CD8-positive, alpha-beta memory T cell (primary cell): ENCODE measurements around the gene TEX13C. TPM values are rescaled to one million over a fixed set of nuclear protein-coding genes. Genes with fewer than 3 reads are reported as not detected.
"Not testable (repeated sequence)": the region's sequence is repeated elsewhere in the genome, so short reads cannot be mapped to it uniquely, and the experiment has no call there.

Experiments used
- CTCF ChIA-PET: fragments of 350-600 bp; sonication (Branson Sonifier 250); formaldehyde crosslinking; loops from one replicate; lab custom pipeline; 2021; ENCODE audit warnings: antibody characterized with exemption; lab: Charles Lee
- POLR2A ChIA-PET: fragments of 350-600 bp; sonication (Branson Sonifier 250); formaldehyde crosslinking; loops from one replicate; lab custom pipeline; 2021; ENCODE audit warnings: antibody characterized with exemption; lab: Charles Lee
- DNase-seq, 5 donors: peaks; one replicate each; pipeline versions ENCODE4 v3.0.0 to v3.0.0-alpha.2; 2020 to 2022; ENCODE audit warnings: mixed read lengths in 1 of 5
- H3K27ac ChIP-seq: one replicate; pipeline ENCODE4 v1.7.0; 2013; ENCODE audit warnings: low read depth, mild to moderate bottlenecking, low read length, moderate library complexity
- H3K27me3 ChIP-seq: 2 replicates; pipeline ENCODE4 v1.7.0; 2013; ENCODE audit warnings: low read length, mild to moderate bottlenecking; ENCODE audit not compliant: insufficient read depth, poor library complexity, severe bottlenecking
- H3K36me3 ChIP-seq: 2 replicates; pipeline ENCODE4 v1.7.0; 2013; ENCODE audit warnings: mild to moderate bottlenecking, low read length, moderate library complexity; ENCODE audit not compliant: insufficient read depth
- H3K4me1 ChIP-seq: 2 replicates; pipeline ENCODE4 v1.7.0; 2013; ENCODE audit warnings: mild to moderate bottlenecking, low read length, moderate library complexity; ENCODE audit not compliant: insufficient read depth
- H3K4me3 ChIP-seq: 2 replicates; pipeline ENCODE4 v1.7.0; 2013; ENCODE audit warnings: mild to moderate bottlenecking, low read length
- H3K9me3 ChIP-seq: 2 replicates; pipeline ENCODE4 v1.7.0; 2013; ENCODE audit warnings: mild to moderate bottlenecking, low read length
- H3K27ac Mint-ChIP-seq, 8 donors: one replicate each; pipeline ENCODE4 v1.8.0; 2020 to 2021; ENCODE audit warnings: mixed read lengths in 8 of 8, mild to moderate bottlenecking in 6 of 8, inconsistent platforms in 3 of 8, moderate library complexity in 3 of 8
- H3K27me3 Mint-ChIP-seq, 2 donors: one replicate each; pipeline ENCODE4 v1.8.0; 2020 to 2021; ENCODE audit warnings: mixed read lengths in 2 of 2, mild to moderate bottlenecking in 1 of 2, moderate library complexity in 1 of 2
- H3K36me3 Mint-ChIP-seq, 3 donors: one replicate each; pipeline ENCODE4 v1.8.0; 2020 to 2021; ENCODE audit warnings: mixed read lengths in 3 of 3, inconsistent platforms in 1 of 3, mild to moderate bottlenecking in 1 of 3
- H3K4me1 Mint-ChIP-seq, 3 donors: one replicate each; pipeline ENCODE4 v1.8.0; 2020 to 2021; ENCODE audit warnings: mixed read lengths in 3 of 3, inconsistent platforms in 1 of 3, mild to moderate bottlenecking in 1 of 3
- H3K4me3 Mint-ChIP-seq, 7 donors: one replicate each; pipeline ENCODE4 v1.8.0; 2020 to 2021; ENCODE audit warnings: mixed read lengths in 7 of 7, mild to moderate bottlenecking in 6 of 7, moderate library complexity in 4 of 7, inconsistent platforms in 2 of 7
- H3K9me3 Mint-ChIP-seq, 5 donors: one replicate each; pipeline ENCODE4 v1.8.0; 2020 to 2022; ENCODE audit warnings: mixed read lengths in 5 of 5, mild to moderate bottlenecking in 3 of 5, moderate library complexity in 2 of 5, inconsistent platforms in 1 of 5
- polyA plus RNA-seq: library from polyadenylated mRNA; unstranded; fragments of 300-500 nt; fragmentation: Illumina TruSeq; gene quantifications from one replicate; pipeline ENCODE4 v1.2.3, GENCODE V29; 2021
- total RNA-seq, 2 experiments: library from RNA; stranded (reverse); gene quantifications; one replicate each; pipeline ENCODE4 v1.2.3, GENCODE V29; 2021

TEX13C gene
- total and polyA plus RNA-seq, 3 experiments from 2014 or later = not detected

DNA sequence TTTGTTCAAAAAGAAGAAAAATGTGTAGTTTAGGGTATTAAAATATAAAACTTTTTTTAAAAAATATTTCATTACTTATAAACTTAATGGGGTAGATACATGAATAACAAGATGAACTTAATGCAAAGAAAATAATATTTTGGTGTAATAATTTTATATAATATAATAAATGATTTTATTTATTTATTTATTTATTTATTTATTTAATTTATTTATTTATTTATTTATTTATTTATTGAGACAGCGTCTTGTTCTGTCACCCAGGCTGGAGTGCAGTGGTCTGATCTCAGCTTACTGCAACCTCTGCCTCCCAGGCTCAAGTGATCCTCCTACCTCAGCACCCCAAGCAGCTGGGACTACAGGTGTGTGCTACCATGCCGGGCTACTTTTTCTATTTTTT, 20.8 kb upstream of the TEX13C start:
- no peaks in the 10 kb centered on the region for H3K9me3 Mint-ChIP-seq
- no peaks in the 10 kb centered on the region for H3K36me3 ChIP-seq
- no peaks in the 10 kb centered on the region for H3K4me1 ChIP-seq
- H3K4me1 Mint-ChIP-seq = peaks cover 14 to 17% (median 17%) of the 10 kb centered on the region in 3 donors
- CTCF ChIA-PET = no interaction called here
- H3K27me3 ChIP-seq = no peaks in the 10 kb centered on the region
- no peak overlapping the region for H3K27ac ChIP-seq
- DNase-seq = no peak
- H3K4me3 ChIP-seq = no peak overlapping the region
- H3K36me3 Mint-ChIP-seq = no peaks in the 10 kb centered on the region
- POLR2A ChIA-PET = no interaction called here
- H3K9me3 ChIP-seq = no peaks in the 10 kb centered on the region
- H3K27ac Mint-ChIP-seq = no peak overlapping the region
- H3K27me3 Mint-ChIP-seq = no peaks in the 10 kb centered on the region
- H3K4me3 Mint-ChIP-seq = no peak overlapping the region

GRCh38 chrX:125306335-125306866, 13.3 kb upstream of the TEX13C start:
- H3K9me3 ChIP-seq = no peaks in the 10 kb centered on the region
- no peak overlapping the region for H3K27ac ChIP-seq
- no peaks in the 10 kb centered on the region for H3K36me3 ChIP-seq
- Mint-ChIP-seq H3K4me3 (no peak overlapping the region), H3K9me3 (no peaks in the 10 kb centered on the region), H3K36me3 (no peaks in the 10 kb centered on the region), H3K27ac (no peak overlapping the region), H3K4me1 (no peaks in the 10 kb centered on the region), H3K27me3 (peaks cover 0 to 4% of the 10 kb centered on the region in 2 donors)
- POLR2A ChIA-PET = no interaction called here
- no peak overlapping the region for H3K4me3 ChIP-seq
- H3K27me3 ChIP-seq = no peaks in the 10 kb centered on the region
- DNase-seq = no peak
- CTCF ChIA-PET = no interaction called here
- no peaks in the 10 kb centered on the region for H3K4me1 ChIP-seq

DNA sequence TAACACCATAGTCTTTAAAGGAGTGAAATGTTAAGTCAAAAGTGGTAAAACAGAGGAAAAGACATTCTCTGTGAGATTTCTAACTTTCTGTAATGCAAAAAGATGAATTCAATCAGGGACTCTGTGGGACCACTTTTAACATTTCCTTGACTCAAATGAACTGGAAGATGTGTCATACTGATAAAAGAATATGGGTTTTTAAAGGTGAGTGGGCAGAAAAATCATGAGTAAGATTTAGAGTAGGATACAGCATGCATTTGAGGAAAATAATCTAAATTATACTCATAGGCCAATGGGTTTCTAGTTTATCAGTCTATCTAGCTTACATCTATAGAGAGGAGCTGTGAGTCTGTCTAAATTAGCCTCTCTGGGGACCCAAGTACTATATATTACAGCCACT, 11.0 kb upstream of the TEX13C start:
- no peak overlapping the region for H3K4me3 Mint-ChIP-seq
- H3K9me3 Mint-ChIP-seq = no peaks in the 10 kb centered on the region
- Histone ChIP-seq H3K27ac (no peak overlapping the region), H3K4me3 (no peak overlapping the region), H3K36me3 (no peaks in the 10 kb centered on the region), H3K27me3 (no peaks in the 10 kb centered on the region), H3K9me3 (no peaks in the 10 kb centered on the region), H3K4me1 (no peaks in the 10 kb centered on the region)
- DNase-seq = no peak
- ChIA-PET CTCF (no interaction called here), POLR2A (no interaction called here)
- H3K36me3 Mint-ChIP-seq = no peaks in the 10 kb centered on the region
- H3K4me1 Mint-ChIP-seq = no peaks in the 10 kb centered on the region
- peaks cover 0 to 4% of the 10 kb centered on the region in 2 donors for H3K27me3 Mint-ChIP-seq
- no peak overlapping the region for H3K27ac Mint-ChIP-seq

GRCh38 chrX:125319166-125319565, 505 bp upstream of the TEX13C start:
- H3K4me3 ChIP-seq, H3K9me3 ChIP-seq, H3K27me3 Mint-ChIP-seq, H3K4me1 Mint-ChIP-seq, POLR2A ChIA-PET, H3K4me3 Mint-ChIP-seq, H3K36me3 ChIP-seq, H3K27ac ChIP-seq, H3K36me3 Mint-ChIP-seq, CTCF ChIA-PET, H3K27me3 ChIP-seq, DNase-seq, H3K4me1 ChIP-seq, H3K9me3 Mint-ChIP-seq, H3K27ac Mint-ChIP-seq: not testable (repeated sequence)

- Histone ChIP-seq H3K36me3 (no peaks in the 10 kb centered on the region), H3K4me3 (no peak overlapping the region), H3K27me3 (no peaks in the 10 kb centered on the region), H3K9me3 (no peaks in the 10 kb centered on the region), H3K27ac (no peak overlapping the region), H3K4me1 (no peaks in the 10 kb centered on the region)
- Mint-ChIP-seq H3K9me3 (no peaks in the 10 kb centered on the region), H3K4me3 (no peak overlapping the region), H3K27me3 (peaks cover 0 to 4% of the 10 kb centered on the region in 2 donors), H3K27ac (no peak overlapping the region), H3K4me1 (no peaks in the 10 kb centered on the region), H3K36me3 (no peaks in the 10 kb centered on the region)
- CTCF ChIA-PET = no interaction called here
- DNase-seq = no peak
- POLR2A ChIA-PET = no interaction called here
Measured at GRCh38 chrX:125322431-125322830, 2.8 kb downstream of the TEX13C start.

DNA sequence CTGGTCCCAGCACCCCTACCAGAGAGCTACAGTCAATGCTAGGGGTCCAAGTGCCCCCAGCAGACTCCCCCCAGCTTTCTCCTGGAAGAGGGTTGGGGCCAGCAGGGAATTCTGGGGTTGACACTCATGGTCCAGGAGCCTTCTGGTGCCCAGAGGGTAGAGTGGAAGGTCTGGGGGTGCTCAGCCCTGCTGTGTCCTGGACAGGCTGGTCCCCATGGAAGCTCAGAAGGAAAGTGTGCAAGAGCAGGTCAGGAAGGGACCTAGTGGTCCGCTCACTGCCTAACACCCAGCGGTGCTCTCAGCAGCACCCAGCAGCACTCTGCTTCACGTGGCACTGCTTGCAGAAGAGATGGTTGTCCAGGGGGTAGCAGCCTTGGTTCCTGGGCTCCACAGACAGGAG, 6.9 kb downstream of the TEX13C start:
- Mint-ChIP-seq H3K4me3 (no peak overlapping the region), H3K9me3 (no peaks in the 10 kb centered on the region), H3K4me1 (no peaks in the 10 kb centered on the region), H3K27ac (no peak overlapping the region), H3K27me3 (peaks cover 0 to 6% of the 10 kb centered on the region in 2 donors), H3K36me3 (no peaks in the 10 kb centered on the region)
- ChIA-PET POLR2A (no interaction called here), CTCF (no interaction called here)
- no peak overlapping the region for H3K4me3 ChIP-seq
- H3K9me3 ChIP-seq = no peaks in the 10 kb centered on the region
- no peak for DNase-seq
- no peaks in the 10 kb centered on the region for H3K27me3 ChIP-seq
- H3K4me1 ChIP-seq = no peaks in the 10 kb centered on the region
- H3K36me3 ChIP-seq = no peaks in the 10 kb centered on the region
- no peak overlapping the region for H3K27ac ChIP-seq

GRCh38 chrX:125327891-125328290, 8.2 kb downstream of the TEX13C start:
- Mint-ChIP-seq H3K27ac (no peak overlapping the region), H3K4me1 (no peaks in the 10 kb centered on the region), H3K4me3 (no peak overlapping the region), H3K9me3 (no peaks in the 10 kb centered on the region), H3K27me3 (peaks cover 0 to 2% of the 10 kb centered on the region in 2 donors), H3K36me3 (no peaks in the 10 kb centered on the region)
- Histone ChIP-seq H3K4me3 (no peak overlapping the region), H3K9me3 (no peaks in the 10 kb centered on the region), H3K4me1 (no peaks in the 10 kb centered on the region), H3K27me3 (no peaks in the 10 kb centered on the region), H3K36me3 (no peaks in the 10 kb centered on the region), H3K27ac (no peak overlapping the region)
- no peak for DNase-seq
- ChIA-PET POLR2A (no interaction called here), CTCF (no interaction called here)

GRCh38 chrX:125333583-125333982, 13.9 kb downstream of the TEX13C start:
- Histone ChIP-seq H3K9me3 (no peaks in the 10 kb centered on the region), H3K27me3 (no peaks in the 10 kb centered on the region), H3K27ac (no peak overlapping the region), H3K4me1 (no peaks in the 10 kb centered on the region), H3K36me3 (no peaks in the 10 kb centered on the region), H3K4me3 (no peak overlapping the region)
- Mint-ChIP-seq H3K4me1 (no peaks in the 10 kb centered on the region), H3K4me3 (no peak overlapping the region), H3K9me3 (no peaks in the 10 kb centered on the region), H3K27me3 (no peaks in the 10 kb centered on the region), H3K27ac (no peak overlapping the region), H3K36me3 (no peaks in the 10 kb centered on the region)
- ChIA-PET POLR2A (no interaction called here), CTCF (no interaction called here)
- no peak for DNase-seq

DNA sequence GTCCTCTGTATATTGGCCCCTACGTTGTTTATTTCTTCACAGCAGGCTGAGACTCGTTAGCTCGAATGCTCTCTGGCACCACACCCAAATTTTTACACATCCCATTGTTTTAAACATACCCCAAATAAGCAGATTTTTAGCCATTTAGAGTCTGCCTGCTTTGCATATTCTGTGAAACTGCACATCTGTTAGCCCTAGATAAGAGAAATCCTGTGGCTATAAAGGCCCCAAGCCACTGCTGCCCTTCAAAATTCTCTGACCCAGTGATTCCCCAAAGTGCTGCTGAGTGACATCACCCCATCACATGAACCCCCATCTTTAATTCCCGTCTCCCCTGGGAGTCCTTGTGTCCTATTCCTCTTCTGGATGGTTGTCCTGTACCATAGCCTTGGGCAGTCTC, 20.8 kb downstream of the TEX13C start:
- no peaks in the 10 kb centered on the region for H3K36me3 ChIP-seq
- no peaks in the 10 kb centered on the region for H3K27me3 ChIP-seq
- Mint-ChIP-seq H3K9me3 (no peaks in the 10 kb centered on the region), H3K4me1 (no peaks in the 10 kb centered on the region), H3K36me3 (no peaks in the 10 kb centered on the region), H3K4me3 (no peak overlapping the region), H3K27me3 (peaks cover 3 to 5% of the 10 kb centered on the region in 2 donors), H3K27ac (no peak overlapping the region)
- no peak overlapping the region for H3K4me3 ChIP-seq
- no peak for DNase-seq
- no peak overlapping the region for H3K27ac ChIP-seq
- ChIA-PET CTCF (no interaction called here), POLR2A (no interaction called here)
- H3K4me1 ChIP-seq = no peaks in the 10 kb centered on the region
- H3K9me3 ChIP-seq = no peaks in the 10 kb centered on the region
